DMS 273 (cell line): ENCODE results near the gene PON1.
A peak's percentile ranks its signal among the peaks of the same experiment; 100 is the strongest.

ENCODE experiments used
- DNase-seq: peaks from one replicate; lab custom pipeline; 2025; ENCODE audit not compliant: unreplicated experiment; lab: John Stamatoyannopoulos, UW

PON1 gene

DNA sequence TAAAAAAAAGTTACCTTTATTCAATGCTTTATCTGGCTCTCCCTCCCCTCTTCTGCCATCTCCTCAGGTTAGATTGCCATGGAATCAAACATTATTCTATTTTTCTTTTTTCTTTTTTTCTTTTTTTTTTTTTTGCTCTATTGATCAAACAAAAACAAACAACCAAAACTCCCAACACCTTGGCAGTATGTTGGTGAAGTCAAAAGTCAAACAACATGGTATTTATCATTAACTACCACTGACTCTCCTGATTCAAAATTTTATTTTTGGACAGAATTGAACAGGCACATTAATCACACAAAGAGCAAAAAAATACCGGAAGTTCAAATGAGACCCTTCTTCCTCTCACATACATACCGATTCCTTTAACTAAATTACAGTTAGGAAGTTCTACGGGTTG is 6.4 kb downstream of the PON1 start:
- DNase-seq: no peak

DNA sequence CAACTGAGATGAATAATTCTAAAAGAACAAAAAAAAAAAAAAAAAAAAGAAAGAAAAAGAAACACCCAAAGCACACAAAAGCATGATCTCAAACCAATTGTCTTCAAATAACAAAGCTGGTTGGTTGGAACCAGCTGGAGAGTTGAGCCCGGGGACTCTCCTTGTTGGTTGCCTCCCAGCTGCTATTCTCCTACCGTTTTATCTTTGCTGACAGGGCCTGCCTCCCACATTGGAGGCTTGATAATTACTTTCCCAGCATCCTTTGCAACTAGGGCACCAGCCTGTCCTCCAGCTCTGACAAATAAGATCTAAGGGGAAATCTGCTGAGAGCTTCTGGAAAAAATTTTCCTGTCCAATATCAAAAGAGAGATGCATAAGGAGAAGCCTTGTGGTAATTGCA is 6.8 kb downstream of the PON1 start:
- peak; percentile 36 for DNase-seq

DNA sequence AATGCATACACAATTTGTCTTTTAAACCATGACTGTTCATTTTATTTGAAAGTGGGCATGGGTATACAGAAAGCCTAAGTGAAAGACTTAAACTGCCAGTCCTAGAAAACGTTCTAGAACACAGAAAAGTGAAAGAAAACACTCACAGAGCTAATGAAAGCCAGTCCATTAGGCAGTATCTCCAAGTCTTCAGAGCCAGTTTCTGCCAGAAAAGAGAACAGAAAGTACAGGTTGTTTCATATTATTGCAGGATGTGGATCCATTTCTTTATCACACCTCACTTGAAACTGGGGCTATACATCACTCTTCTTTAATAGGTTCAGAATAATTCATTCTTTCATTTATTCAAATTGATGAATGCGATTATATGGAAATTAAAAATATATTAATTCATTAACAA is 7.7 kb downstream of the PON1 start:
- DNase-seq: no peak

DNA sequence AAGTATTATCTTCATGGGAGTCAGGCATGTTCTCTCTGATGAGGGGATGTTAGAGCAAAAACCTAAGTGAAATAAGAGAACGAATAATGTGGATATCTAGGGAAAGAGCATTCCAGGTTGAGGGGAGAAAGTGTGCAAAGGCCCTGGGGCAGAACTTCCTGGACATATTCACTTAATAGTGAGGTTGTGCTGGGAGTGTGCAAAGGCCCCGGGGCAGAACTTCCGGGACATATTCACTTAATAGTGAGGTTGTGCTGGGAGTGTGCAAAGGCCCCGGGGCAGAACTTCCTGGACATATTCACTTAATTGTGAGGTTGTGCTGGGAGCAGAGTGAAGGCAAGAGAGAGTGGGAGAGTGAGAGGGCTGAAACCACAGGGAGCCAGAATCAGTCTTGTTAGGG is 11.8 kb downstream of the PON1 start:
- DNase-seq: no peak

DNA sequence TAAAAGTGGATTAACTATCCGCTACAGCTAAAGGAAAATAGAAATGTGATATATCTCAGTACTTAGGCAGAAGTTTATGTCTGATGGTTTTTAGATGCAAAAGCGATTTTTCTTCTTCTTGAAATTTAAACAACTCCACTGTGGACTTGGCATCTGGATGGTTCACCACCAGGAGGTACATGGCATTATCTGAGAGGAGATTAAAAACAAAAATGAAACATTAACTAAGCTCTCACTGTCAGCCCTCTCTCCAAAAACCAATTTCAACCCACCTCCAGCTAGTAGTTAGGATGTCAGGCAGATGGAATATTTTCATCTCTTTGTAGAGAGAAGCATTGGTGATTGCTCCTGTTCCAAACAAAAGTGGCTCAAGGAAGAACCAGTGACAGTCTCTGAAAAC is 12.9 kb downstream of the PON1 start:
- no peak for DNase-seq

DNA sequence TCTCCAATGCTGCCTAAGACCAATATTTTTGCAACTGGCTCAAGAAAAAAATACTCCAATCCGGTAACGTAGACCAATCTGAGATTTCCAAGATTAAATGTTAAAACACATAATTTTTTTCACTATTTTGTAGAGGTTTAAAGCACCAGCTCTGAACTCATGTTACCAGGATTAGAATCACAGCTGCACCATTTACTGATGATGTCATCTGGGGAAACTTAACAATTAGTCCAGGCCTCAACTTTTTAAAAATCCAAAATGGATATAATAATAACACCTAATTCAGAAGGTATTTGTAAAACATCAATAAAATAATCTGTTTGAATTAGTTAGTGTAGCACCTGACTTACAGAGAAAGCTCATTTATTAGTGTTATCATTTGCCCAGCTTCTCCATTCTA is 14.4 kb downstream of the PON1 start:
- DNase-seq: no peak

DNA sequence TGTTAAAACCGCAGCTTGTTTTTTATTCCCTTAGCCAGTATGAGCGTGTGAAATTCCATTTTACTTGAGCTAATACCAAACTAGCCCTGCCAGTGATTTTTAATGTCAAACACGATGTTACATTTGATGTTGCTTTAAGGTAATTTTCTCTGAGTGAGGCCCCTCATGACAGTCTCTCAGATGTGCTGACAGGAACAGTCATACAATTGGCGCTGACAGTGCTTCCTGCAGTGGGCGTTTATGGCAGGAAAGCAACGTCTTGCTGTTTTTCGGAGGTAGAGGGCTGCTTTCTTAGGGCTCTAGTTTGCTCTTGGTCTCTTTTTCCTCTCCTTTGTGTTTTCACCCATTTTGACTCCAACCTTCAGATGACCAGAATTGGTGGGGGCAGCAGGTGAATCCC is 19.3 kb downstream of the PON1 start:
- no peak for DNase-seq

DNA sequence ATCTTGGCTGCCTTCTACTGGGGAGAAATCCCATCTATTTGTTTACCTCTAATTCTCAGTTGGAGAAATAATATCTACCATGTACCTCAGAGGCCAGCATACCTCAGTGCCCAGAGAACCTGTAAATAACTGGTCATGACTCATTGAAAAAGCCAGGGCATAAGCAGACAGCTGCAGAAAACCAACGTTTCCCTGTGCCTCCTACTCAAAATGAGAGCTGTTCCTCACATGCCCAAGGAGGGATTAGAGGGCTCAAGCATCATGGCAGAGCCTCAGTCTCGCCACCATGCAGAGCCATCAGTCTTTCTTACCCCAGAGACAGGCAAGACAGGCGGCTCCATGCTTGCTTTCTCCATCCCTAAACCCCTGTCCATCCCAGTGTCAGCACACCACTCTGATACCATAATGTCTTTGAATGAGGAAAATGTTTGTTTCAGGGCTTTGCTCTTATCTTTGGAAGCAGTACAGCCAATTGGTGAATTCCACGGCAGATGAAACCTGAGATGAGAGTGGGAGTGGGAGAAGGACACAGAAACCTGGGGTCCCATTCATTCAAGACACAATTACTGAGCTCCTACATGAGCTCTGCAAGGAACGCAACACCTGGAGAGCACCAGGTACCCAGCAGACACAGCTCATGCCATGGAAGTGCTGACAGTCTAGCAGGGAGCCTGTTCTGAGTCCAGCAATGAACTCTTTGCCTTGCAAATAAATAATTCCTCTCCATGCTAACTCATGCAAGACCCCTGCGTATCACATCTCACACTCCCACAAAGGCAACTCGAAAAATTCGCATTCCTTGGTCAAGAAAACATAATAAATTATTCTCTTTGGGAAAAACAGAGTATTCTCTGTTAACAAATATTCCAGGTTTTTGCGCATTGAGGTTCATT is 21.1 kb downstream of the PON1 start:
- no peak for DNase-seq

DNA sequence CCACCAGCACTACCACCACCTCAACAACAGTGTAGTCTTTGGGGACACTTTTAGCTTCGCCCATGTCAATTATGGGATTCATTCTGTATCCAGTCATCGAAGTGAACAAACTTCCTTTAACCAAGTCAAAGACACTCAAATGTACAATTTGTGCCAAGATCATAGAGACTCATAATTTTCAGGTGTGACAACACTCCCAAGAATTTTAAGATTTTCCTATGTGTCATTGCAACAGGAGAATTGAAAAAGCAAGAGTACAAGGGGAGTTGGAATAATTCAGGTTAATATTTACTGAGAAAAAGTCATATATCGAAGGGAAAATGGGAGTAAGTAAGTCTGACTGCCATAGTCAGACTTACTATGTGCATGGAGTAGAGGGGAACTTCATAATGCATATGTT is 26.2 kb downstream of the PON1 start:
- no peak for DNase-seq

DNA sequence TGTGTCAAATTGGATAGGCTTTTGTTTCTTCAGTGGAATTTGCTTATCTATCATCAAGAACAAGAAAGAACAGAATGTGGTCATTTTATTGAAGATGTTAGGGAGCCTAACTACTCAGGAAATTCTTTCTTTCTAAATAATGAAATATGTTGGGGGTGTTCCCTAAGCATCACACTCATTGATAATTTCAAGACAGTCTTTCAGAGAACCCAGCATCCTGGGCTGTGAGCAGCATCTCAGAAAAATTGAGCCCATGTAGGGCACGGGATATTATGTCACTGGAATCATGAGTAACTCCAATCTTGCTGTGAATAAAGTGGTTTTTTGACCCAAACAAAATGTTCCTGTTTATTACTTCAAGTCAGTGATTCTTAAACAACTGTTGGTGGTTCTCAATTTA is 27.3 kb downstream of the PON1 start:
- DNase-seq: no peak

DNA sequence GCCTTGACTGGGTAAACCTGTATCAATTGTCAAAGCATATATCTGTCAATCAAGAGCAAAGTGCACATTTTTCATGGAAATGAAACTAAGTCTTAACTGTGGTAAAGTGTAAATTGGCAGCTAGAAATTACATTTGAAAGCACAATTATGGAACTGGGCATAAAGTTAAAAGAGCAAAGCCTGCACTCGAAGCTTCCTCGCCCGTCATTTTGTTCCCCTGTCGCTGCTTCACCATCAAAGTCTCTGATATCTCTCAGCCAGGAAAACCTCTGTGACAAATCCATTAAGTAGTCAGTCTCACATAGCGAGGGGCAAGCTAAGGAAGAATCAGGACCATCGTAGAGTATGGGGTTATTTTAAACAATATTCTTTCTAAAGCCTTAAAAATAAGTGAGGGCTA is 27.9 kb downstream of the PON1 start:
- DNase-seq: no peak

DNA sequence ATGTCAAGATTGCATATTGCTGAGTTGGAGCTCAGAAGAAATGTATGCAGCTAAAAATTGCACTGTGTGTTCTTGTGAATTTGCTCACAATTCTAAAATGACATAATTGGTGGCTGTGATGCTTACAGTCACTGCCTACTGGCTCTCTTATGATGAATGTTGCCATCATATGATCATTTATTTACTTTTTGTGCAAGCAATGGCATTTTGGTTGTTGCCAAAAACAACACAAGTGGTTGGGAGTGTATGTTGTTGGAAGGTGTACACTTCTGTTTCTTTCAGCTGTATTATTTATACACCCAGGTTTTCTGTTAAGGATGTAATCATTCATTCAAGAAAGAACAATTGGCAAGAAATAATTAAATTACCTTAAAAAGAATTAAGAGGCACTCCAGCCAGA is 28.9 kb downstream of the PON1 start:
- no peak for DNase-seq

DNA sequence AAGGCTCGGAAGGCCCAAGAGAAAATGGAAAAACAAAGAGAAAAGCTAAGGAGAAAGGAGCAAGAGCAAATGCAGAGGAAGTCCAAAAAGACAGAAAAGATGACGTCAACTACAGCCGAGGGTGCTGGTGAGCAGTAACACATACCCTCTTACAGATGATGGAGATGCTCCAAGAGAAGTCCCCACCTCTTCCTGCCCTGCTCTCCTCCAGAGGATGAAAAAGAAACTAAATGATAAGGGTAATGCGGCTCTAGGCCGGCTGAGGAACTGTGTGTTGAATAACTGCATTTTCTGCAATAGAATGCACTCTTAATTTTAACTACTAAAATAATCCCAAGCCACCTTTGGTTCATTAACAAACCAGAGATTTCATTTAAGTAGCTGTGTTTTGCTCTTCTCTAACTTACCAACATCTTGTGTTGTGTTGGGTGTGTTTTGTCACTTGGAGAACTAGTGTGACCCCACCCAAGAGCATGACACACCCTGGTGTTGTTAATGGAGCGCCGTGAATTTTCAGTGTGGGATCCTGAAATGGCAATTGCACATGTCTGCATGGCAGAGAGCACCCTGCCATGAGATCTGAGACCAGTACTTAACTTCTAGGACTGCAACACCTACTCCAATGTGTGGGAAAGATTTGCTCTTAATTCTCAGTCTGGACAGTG is 34.0 kb downstream of the PON1 start:
- DNase-seq: no peak

DNA sequence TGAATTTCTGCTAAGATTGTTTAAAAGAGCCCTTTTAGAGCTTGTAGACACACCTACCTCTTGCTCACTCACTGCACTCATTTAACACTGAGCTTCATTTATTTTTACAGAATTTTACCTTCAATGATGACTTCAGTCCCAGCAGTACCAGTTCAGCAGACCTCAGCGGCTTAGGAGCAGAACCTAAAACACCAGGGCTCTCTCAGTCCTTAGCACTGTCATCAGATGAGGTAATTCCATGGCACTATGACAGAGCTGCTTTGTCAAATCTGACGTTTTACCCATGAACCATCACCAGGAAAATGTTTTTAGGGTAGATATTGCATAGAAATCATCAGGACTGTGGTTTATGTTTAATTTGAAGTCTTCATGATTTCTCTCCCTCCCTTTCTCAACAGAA is 38.2 kb downstream of the PON1 start:
- DNase-seq: no peak

DNA sequence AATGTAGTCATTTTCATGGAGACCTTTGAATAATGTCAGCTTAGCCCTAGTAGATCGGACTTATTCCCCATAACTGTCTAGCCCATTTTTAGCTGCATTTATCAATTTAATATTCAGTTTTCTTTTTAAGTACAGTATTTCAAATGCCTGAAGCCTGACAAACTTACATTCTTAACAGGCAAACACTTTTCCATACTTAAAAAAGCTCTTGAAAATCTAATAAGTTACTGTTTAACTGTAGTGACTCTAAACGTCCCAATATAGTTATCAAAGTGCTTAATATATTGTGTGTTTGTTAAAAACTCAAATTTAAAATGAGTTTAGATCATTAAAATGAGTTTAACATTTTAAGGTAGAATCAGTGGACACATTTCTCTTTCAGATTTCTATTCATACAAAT is 44.9 kb downstream of the PON1 start:
- DNase-seq: no peak

DNA sequence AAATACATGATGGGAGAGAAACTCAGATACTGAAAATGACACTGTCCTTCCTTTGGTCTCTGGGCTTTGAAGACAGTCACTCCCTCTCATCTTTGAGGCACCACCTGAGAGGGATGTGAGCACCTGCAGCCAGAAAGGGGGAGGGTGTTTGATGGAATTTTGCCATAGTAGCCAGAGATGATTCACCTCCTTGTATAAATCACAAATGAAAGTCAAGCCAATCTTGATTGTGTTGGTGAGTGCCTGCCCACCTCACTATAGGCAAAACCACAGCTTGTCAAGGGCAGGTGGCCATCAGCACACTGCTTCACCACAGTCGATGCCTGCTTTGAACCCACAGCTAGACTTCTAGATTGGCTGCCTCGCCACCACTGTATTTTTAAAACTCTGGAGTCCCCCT is 48.2 kb downstream of the PON1 start:
- no peak for DNase-seq

DNA sequence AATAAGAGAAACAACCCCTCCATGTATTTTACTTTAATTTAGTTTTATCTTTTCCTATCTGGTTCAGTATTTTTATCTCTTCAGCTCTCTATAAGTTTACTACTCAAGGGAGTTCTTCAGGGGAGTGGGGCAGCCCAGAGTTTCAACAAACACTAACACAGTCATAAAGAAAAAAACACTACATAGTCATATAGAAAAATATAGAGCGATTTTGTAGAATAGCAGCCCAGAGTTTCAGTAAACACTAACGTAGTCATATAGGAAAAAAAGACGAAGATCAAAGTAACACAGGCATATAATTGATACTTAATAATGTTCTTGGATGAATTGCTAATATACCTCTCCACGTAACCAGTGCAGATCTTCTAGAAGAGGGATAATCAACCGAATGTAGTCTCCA is 54.7 kb downstream of the PON1 start:
- no peak for DNase-seq

DNA sequence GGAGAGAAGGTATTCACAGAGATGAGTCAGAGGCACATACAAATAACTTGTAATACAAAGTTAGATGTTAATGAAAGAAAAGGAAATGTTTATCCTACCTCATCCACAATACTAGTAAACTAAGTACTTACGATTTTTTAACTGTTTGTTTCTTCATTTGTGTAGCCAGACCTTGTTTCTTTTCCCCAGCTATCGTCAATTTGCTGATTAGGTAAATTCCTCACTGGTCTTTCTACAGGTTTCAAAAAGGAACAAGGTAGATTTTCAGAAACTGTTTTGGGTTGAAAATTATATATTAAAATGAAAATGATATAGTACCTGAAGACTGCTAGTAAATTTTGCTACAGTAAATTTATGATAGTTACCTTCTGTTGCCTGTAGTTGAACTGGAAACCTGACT is 56.6 kb downstream of the PON1 start:
- no peak for DNase-seq

DNA sequence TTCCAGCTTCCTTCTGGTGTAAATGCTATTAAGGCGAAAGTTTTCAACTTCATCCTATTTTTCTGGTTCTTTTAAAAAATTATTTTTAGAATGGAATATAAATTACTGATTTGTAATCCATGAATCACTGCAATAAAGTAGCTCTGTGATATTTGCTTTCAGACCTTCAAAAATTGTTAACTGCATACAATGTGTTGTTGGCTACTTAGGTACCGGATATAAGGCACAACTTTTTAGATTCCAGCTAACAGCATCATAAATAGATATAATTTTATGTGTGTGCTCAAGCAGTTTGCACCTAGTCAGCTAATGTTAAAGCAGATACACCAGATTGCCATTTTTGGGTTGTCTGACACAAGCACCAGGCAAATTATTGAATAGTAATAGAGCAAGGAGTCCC is 58.7 kb downstream of the PON1 start:
- no peak for DNase-seq

DNA sequence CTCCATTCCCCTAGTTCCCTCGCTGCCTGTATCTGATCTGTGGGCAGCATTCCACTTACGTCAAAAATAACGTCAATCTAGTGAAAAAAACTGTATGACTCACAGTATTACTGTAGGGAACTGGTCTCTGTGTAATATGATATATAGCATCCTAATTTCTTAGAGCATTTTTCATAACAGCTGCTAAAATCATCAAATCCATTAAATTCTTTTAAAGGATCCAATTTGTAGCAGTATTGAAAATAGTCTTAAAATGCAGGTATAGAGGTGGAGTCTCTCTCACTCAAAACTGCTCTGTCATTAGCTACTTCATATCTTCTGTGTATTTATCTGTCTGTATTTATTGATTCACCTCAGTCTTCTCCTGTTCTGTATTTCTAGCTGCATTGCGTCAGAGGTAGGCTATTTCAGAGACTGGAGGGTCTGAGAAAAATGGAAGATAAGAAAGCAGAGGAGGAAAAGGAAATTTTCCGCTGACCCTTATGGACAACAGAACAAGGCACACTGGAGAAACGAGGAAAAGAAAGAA is 59.9 kb downstream of the PON1 start:
- no peak for DNase-seq

DNA sequence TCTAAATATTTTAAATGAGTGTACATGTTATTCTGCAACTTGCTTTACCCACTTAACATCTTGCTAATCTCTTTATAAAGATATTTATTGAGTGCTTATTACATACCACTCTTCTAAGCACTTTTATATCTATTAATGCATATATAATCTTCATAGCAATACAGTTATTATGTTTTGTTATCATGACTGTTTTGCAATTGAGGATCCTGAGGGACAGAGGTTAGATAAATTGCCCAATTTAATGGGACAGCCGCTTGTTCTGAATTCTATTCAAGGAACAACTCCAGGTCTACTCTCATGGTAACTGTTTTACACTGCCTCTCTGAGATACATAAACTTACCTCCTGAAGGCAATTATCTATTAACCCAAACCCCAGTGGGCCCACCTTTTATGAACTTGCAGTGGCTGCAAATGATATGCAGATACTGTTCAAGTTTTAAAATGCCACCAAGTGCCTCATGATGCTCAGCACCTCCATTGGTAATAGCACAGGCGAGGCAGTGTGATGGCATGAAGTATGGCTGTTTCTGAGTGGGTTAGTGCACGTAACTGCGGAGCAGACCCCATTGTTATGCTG is 60.5 kb downstream of the PON1 start:
- no peak for DNase-seq

DNA sequence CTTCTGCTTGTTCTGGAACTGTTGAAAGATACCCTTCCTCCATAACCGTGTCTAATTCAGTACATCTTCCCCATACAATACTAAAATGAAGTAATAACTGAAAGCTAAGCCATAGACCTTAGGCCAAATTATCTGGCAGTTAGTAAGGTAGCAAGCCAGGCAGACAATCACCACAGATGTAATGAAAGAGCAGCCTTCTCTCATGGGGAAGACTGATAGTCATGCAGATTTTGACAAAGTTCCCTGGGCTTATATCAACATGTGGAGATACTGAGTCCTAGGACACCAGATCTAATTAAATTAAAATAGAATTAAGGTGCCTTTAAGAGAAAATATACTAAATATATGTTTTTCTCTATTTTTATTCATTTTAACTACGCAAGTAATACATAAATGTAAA is 61.5 kb downstream of the PON1 start:
- DNase-seq: no peak
